ACHN (cell line): Measurements from ENCODE around the gene RBM33.

ENCODE experiments used
- DNase-seq: peaks from one replicate; pipeline ENCODE4 v3.0.0-alpha.2; 2015
- in situ Hi-C: cut with HindIII; loops from 2 replicates; pipeline ENCODE4 v1.10.0; 2017; ENCODE audit warnings: low sequenced_read_pairs, low pct_ligation_motif_present, low pct_unique_long_range_greater_than_20kb

RBM33 gene

DNA sequence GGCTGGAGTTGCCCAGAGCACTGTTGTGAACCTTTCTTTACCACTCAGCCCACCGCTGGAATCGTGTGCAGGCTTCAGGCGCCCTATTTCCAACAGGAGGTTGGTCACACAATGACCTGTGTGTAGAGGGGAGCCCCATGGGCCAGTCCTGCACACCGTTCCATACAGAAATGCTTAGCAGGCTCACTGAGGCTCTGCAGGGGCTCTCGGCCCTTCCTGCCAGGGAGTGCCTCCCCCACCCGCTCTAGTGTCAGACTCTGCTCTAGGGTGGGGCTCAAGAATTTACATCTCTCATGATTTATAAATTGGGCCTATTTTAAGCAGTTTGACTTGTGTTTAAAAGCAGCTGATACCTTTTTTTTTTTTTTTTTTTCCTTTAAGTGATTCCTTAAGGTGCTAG is 125.8 kb downstream of the RBM33 start:
- DNase-seq, result no peak
- in situ Hi-C loops, result no loop called here

DNA sequence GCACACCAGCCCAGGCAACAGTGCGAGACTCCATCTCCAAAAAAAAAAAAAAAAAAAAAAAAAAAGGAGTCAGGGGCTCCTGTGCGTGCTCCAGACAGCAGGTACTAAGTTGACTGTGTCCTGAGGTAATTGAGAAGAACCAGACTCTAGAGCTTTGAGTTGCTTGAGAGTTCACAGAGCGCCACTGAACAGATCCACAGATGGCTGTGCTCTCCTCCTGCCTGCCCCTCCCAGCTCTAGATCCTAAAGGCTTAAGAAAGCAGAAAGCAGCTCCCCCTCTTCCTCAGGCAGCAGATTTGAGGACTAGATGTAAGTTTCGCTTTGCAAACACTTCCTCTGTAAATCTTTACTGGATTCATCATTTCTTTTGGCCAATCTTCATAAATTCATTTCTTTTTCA is 129.1 kb downstream of the RBM33 start:
- DNase-seq, result no peak
- in situ Hi-C loops, result no loop called here

DNA sequence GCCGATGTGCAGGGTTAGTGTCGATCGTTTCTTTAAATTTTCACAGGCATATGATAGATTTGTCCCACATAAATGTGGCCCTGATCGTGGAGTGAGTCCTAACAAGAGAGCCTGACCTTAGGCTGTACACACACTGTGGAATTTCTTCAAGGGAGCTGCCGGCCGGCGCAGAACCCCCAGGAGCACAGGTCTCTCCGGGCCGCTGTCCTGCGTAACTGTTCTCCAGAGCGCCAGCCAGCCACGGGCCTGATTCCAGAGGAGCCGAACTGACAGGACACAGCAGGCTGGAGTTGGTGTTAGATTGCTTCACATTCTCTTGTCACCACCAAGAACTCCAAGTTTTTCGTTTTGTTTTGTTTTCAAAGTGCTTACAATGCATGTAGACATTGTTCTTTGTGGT is 130.5 kb downstream of the RBM33 start:
- in situ Hi-C loops, result no loop called here
- no peak for DNase-seq

DNA sequence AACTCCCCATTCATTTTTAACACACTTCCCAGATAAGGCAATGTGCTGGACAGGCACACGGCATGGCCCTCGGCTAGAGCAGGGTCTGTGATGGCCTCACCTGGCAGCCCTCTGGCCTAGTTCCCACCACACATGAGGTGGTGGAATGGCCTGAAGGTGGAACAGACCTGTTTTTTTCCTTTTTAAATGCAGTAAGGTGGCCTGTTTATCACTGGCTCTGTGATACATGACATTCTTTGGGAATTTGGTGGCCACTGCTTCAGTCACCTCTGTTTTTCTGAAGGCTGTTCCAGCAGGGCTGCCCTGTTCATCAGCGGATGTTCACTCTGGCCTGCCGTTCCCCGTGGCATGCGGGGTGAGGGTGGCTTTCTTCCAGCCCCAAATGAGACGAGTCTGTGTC is 131.2 kb downstream of the RBM33 start:
- in situ Hi-C loops, result no loop called here
- DNase-seq, result no peak

DNA sequence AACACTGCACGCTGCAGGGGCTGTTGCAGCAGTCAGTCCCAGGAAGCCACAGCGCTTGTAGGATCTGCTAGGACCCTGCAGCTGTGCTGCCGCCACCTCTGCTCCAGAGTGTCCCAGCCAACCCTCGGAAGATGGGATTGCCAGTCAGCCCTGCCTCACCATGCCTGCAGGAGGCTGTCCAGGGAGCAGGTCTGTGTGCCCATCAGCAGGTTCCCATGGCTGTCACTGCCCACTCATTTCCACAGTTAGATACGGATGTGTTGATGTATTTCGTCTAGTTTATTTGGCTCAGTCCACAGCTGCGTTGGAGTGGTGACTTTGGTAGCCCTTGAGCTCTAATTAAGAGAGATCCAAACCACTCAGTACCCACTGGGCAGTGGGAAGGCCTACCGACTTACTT is 132.1 kb downstream of the RBM33 start:
- in situ Hi-C loops, result no loop called here
- no peak for DNase-seq

DNA sequence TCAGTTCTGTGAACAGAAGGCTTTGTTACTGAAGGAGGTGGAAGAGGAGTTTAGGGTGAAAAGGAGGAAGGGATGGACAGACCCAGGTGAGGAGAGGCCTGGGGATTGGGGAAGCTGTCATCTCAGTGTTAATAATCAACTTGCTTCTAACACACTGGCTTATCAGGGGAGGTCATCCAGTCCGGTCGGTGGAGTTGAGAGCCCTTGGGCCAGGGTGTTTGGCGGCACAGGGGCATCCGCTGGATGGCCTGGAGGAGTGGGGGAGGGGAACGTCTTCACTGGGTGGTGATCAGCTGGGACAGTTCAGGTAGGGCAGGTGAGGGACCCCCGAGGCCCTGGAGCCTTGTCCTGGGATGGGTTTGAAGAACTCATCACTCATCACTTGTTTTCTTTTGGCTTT is 133.9 kb downstream of the RBM33 start:
- DNase-seq, result no peak
- in situ Hi-C loops, result no loop called here

DNA sequence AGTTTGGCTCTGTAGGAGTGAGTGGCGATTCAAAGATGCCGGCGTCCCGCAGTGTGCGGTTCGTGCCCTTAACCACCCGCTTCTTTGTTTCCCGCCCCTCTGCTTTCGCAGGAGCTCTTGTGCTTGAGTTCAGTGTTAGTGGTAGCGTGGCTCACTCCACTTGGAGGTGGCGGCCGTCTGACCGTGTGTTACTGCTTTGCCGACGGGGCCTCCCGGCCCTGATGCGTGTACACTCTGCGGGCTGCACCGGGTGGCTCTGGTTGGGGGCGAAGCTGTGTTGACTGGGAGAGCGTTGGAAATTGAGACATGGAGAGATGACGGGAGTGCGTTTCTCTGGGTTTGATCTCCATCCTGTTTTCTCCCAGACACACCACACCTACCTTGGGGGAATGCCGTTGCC is 136.4 kb downstream of the RBM33 start:
- no peak for DNase-seq
- in situ Hi-C loops, result no loop called here

DNA sequence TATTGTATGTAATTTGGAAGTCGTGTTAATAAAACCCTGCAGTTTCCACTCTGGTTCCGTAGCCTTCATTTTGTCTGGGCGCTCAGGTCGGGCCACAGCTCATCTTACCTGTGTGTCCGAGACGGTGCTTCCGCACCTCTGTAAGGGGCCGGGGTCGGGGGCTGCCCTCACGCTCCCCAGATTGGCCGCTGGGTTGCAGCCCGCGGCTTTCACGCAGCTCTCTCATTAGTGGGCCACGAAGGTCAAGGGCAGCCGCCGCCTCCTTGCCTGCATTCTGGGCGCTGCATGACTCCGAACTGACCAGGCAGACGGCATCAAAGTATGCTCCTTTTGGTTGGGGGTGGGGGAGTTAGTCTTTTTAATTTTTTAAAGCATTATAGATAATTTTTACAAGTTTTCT is 137.0 kb downstream of the RBM33 start:
- in situ Hi-C loops, result no loop called here
- DNase-seq, result no peak

DNA sequence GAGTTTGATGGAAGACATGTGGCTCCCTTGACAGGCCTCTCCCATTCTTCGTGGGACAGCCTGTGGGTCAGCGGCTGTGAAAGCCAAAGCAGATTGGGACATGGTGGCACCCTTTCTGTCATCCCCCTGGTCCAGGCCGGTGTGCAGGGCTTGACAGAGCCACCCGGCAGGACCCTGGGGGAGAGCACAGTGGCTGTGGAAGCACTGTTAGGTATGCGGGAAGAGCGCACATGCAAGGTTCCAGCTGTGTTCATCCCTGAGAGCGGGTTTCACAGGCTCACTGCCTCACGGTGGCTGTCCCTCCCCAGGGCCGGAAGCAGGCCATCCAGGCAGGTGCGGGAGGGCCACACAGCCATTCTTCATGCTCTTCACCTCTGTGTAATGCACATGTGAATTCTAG is 138.0 kb downstream of the RBM33 start:
- no peak for DNase-seq
- in situ Hi-C loops, result no loop called here

DNA sequence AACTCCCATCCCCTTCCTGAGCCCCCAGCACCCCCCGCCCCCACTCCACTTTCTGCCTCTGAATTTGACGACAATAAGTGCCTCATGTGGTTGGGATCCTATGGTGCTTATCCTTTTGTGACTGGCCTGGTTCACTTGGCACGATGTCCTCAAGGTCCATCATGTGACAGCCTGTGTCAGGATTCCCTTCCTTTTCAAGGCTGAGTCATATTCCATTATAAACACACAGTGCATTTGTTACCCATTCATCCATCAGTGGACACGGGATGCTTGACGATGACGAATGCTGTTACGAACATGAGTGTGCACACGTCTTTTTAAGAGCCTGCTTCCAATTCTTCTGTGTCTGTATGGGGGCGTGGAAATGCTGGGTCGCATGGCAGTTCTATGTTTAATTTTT is 141.1 kb downstream of the RBM33 start:
- peak; percentile 47 for DNase-seq
- in situ Hi-C loops, result no loop called here

DNA sequence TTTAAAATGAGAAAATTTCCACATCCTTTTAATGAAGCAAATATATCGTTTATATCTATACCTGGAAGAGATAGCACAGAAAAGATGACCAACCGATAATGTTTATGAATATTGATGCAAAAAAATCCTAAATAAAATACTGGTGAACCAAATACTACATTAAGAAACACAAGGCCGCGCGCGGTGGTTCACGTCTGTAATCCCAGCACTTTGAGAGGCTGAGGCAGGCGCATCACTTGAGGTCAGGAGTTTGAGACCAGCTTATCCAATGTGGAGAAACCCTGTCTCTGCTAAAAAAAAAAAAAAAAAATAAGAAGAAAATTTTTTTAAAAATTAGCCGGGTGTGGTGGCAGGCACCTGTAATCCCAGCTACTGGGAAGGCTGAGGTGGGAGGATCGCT is 142.0 kb downstream of the RBM33 start:
- in situ Hi-C loops, result no loop called here
- DNase-seq, result no peak

DNA sequence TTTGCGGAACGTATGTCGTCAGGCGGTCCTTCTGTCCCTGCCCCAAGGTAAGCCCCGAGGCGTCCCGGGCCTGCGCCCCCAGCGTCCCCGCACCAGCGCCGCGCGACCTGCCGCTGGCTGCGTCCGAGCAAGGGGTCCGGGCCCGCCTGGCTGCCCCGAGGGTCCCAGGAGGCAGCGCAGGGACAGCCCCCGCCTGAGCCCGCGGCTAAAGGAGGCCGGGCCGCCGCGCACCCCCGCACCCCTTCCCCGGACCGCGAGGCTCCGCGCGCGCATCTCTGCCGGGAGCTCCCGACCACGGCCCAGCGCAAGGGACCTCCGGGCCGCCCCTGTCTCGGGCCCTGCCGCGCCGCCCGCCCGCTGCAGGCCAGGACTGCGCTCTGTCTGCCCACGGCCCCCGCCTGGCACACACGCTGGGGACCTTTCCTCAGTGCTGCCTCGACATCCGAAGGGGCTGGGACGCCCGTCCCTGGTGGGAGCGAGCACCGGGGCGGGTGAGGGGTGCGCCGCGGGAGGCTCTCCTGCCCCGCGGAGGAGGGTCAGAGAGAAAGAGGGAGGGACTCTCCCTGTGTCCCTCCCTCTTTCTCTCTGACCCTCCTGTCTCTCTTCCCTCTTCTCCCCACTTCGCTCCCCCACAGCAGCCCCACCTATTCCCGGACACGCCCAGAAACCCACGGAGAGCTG is 142.8 kb downstream of the RBM33 start:
- in situ Hi-C loops, result no loop called here

DNA sequence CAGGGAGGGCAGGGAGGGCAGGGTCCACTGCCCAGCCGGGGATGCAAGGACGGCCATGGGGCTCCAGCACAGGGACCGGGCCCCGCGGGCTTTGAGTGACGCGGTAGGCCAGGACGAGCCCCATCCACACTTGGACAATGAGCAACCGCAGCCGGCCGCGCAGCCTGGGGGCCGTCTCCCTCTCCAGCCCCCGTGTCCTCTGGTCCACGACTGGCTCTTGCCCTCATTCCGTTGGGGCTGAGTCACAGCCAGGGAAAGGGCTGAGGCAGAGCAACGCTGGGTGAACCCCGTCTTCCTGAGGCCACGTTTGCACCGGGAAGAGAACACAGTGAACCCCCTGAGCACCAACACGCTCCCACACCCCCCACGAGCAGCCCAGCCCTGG is 144.1 kb downstream of the RBM33 start:
- peak; percentile 79 for DNase-seq
- in situ Hi-C loops, result no loop called here

More for the DNA sequence above, 142.8 kb downstream of the RBM33 start:
- DNase-seq, result peak; percentile 68

DNA sequence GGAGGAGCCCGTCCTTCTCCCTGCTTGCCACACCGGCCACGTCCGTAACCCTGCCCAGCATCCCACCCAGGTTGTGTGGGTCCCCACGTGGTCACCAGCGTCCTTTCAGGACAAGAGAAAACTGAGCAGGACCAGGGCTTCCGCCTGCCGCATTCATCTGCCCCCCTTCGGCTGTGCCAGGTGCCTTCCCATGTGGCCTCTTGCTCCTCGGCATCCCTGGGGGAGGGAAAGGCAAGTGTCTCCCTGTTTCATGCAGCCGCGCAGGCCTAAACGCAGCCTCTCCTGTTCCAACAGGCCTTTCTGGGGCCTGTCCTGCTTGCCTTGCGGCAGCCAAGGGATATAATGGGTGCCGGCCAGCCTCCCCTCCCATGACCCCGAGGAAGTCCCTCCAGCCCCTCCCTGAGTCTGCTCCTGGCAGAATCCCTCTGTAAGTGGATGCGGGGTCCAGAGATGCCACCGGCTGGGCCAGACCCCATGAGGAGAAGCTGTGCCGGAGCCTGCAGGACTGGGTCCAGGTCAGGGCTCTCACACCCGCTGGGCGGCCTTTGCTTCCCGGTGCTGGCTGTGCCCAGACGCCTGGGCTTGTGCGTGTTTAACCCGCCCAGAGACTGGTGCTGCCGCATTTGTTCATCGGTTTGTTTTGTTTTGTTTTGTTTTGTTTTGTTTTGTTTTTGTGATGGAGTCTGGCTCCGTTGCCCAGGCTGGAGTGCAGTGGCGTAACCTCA is 144.7 kb downstream of the RBM33 start:
- DNase-seq, result no peak
- in situ Hi-C loops, result no loop called here

DNA sequence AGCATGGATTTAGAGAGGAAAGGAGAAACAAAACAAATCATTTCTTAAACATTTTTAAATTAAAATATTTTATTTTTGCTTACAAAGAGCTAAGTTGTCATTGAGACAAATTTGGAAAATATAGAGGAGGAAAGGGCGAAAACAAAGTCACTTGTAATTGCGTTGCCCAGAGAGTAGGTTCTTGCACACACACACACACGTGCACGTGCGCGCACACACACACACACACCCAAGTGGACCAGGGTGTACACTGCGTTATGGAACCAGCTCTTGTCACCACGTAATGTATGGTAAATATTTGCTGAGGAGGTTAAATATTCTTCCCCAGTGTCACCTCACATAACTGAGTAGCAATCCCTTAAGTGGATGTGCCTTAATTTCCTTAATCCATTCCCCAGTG is 146.2 kb downstream of the RBM33 start:
- DNase-seq, result no peak
- in situ Hi-C loops, result no loop called here

DNA sequence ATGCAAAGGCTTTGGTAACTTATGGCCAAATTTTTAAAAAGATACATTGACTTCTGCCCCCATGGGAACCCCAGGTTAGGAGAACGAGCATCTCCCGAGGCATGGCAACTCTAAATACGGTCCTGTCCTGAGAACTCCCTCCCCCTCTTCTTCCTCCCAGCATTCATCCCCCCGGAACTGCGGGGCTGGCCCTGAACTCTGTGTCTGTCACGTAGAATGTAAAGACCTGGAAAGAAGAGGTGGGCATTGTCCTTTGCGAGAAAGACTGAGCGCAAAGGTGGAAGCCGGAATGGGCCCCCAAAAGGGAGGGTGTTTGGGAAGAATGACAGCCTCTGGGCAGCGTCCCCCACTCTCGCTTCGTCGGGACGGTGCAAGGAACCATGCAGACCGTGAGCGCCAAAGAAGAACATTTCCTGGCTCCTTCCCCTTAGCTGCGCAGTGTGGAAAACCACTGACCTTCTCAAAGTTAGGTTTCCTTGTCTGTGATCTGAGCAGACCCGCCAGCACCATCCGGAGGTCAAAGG is 146.8 kb downstream of the RBM33 start:
- no peak for DNase-seq
- in situ Hi-C loops, result no loop called here

DNA sequence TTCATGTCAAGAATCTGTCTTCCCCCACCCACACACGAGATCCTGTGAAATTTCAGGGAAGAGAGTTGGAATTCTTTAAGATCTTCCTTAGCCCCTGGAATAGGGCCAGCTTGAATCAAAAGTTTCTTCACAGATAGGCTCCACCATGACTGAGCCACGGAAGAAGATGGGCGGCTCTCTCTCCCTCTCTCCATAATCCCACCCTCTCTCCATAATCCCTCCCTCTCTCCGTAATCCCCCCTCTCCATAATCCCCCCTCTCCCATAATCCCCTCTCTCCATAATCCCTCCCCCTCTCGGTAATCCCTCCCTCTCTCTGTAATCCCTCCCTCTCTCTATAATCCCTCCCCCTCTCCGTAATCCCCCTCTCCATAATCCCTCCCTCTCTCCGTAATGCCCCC is 147.4 kb downstream of the RBM33 start:
- DNase-seq, result peak; percentile 38
- in situ Hi-C loops, result no loop called here

DNA sequence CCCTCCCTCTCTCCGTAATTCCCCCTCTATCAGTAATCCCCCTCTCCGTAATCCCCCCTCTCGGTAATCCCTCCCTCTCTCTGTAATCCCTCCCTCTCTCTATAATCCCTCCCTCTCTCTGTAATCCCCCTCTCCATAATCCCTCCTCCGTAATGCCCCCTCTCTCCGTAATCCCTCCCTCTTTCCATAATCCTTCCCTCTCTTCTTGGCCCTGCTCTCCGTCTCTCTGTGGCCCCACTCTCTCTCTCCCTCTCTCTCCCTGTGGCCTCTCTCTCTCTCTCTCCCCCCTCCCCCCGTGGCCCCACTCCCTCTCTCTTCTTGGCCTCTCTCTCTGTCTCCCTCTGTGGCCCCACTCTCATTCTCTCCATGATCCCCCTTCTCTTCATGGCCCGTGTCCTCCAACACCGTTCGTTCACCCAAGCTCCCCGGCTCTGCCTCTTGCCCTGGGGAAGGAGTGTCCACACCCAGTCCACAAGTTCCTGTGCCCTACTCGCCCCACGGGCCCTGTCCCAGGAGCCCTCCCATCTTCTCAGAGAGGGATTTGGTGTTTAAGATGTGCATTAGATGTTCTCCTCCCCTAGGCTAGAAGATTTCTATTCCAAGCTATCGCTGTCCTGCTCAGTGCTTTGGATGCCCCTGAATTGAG is 148.0 kb downstream of the RBM33 start:
- in situ Hi-C loops, result no loop called here
- DNase-seq, result no peak

DNA sequence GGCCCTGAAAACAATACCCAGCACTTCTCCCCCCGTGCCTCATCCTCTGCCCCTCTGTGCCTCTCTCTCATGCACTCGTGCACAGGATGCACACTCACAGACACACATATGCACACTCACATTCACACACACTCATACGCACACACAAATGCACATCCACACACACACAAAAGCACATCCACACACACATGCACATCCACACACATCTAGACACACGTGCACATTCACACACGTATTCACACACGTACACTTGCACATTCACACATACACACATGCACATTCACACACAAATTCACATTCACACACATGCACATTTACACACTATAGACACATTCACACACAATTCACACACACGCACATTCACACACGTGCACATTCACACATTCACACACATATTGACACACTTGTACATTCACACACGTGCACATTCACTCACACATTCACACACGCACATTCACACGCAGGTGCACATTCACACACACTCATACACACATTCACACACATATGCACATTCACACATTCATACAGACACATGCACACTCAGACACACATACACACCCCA is 148.6 kb downstream of the RBM33 start:
- no peak for DNase-seq
- in situ Hi-C loops, result no loop called here
